Measurements from ENCODE around the gene RAB3B. TPM values are rescaled to one million over a fixed set of nuclear protein-coding genes. Genes with fewer than 3 reads are reported as not detected.

The RAB3B gene
- total and polyA plus RNA-seq, 2 of the 4 experiments (the other 2 are of a cell fraction) = 33.6 to 78.5 TPM

GRCh38 chr1:51968632-51969031 lies 21.9 kb downstream of the RAB3B start:
- peak overlapping the region; percentile 77 for H3K27ac ChIP-seq (ENCODE audit: insufficient read depth, low read length)
- H2BK20ac ChIP-seq (ENCODE audit: low read depth, low read length) = peak overlapping the region; percentile 69; the same call in 1 of the 2 replicates
- POLR2A ChIA-PET (ENCODE audit: unreplicated experiment) = no interaction called here
- intact Hi-C loops (cut with micrococcal nuclease) (no loop called here), dilution Hi-C loops (cut with HindIII; ENCODE audit: low sequenced_read_pairs, unreplicated experiment) (no loop called here), in situ Hi-C loops (cut with MboI; ENCODE audit: low sequenced_read_pairs) (no loop called here)
- peak overlapping the region; percentile 79 for H4K91ac ChIP-seq (ENCODE audit: insufficient read depth, low read depth, low read length)
- H3K4me3 ChIP-seq (ENCODE audit: insufficient read depth, low read depth, low read length) = no peak overlapping the region
- peaks cover 48 to 76% of the 10 kb centered on the region in 2 experiments for H3K79me1 ChIP-seq (ENCODE audit: low read depth in 1 of 2, low read length in 2 of 2)
- peak overlapping the region; percentile 88 for H2AK5ac ChIP-seq (ENCODE audit: low read depth, low read length)
- no peak overlapping the region for H3K4me2 ChIP-seq (ENCODE audit: low read depth, low read length)
- DNase-seq = peak; percentile 52
- H2BK15ac ChIP-seq (ENCODE audit: low read depth, low read length) = peak overlapping the region; percentile 58; the same call in 2 of the 3 replicates
- H3K9me3 ChIP-seq (ENCODE audit: control insufficient read depth, insufficient read depth, low read length) = peaks cover 2% of the 10 kb centered on the region; the same call in 1 of the 2 replicates
- H3K4me1 ChIP-seq (ENCODE audit: control insufficient read depth, insufficient read depth, low read length) = peaks cover 19% of the 10 kb centered on the region
- CTCF ChIA-PET = no interaction called here
- peak overlapping the region; percentile 70 for H2BK120ac ChIP-seq (ENCODE audit: low read depth, low read length)
- no peak overlapping the region for H2AK9ac ChIP-seq (replicated peaks; ENCODE audit: low read depth, low read length, poor library complexity)
- peak overlapping the region; percentile 49; the same call in 1 of the 2 replicates for H3K18ac ChIP-seq (ENCODE audit: low read depth, low read length)
- H3K36me3 ChIP-seq (ENCODE audit: control insufficient read depth, insufficient read depth, low read length) = peaks cover 13% of the 10 kb centered on the region
- no TSS peak for BruUV-seq (replicated peaks)
- no peak overlapping the region for H3K9ac ChIP-seq (ENCODE audit: low read depth, low read length)
- H3K27me3 ChIP-seq (ENCODE audit: control insufficient read depth, insufficient read depth, low read length) = no peaks in the 10 kb centered on the region
- peak overlapping the region; percentile 70 for H3K14ac ChIP-seq (replicated peaks; ENCODE audit: low read depth, low read length)
- ATAC-seq (ENCODE audit: low read depth) = no peak
- H4K20me1 ChIP-seq (ENCODE audit: insufficient read depth, low read length) = no peaks in the 10 kb centered on the region
- no peak overlapping the region for H4K5ac ChIP-seq (ENCODE audit: low read depth, low read length)
- no peak overlapping the region; the same call in 1 of the 2 replicates for H3K56ac ChIP-seq (ENCODE audit: extremely low read depth, insufficient read depth, low read length)
- H2AFZ ChIP-seq (replicated peaks; ENCODE audit: low read length, poor library complexity) = no peak overlapping the region
- no CpG with 5 or more reads among the region's 1 CpG for WGBS, 2 experiments (ENCODE audit: extremely low coverage in 2 of 2, insufficient read length in 1 of 2)
- no peak for TF ChIP-seq CHD1 (IDR thresholded peaks at IDR 0.05; ENCODE audit: low read depth, low read length)
- no peak for TF ChIP-seq BHLHE40 (IDR thresholded peaks at IDR 0.05; ENCODE audit: low read depth, low read length)
- no peak for TF ChIP-seq MAZ (IDR thresholded peaks at IDR 0.05; ENCODE audit: borderline replicate concordance, low read depth, low read length)
- no peak for TF ChIP-seq NFE2L2 (IDR thresholded peaks at IDR 0.05; ENCODE audit: low read depth, low read length)
- no peak for TF ChIP-seq RFX5 (IDR thresholded peaks at IDR 0.05; ENCODE audit: low read depth, low read length)
- TF ChIP-seq CEBPB (IDR thresholded peaks at IDR 0.05; ENCODE audit: low read depth, low read length) = no peak
- no peak for TF ChIP-seq FOS (IDR thresholded peaks at IDR 0.05; ENCODE audit: low read depth, low read length)
- TF ChIP-seq MXI1 (IDR thresholded peaks at IDR 0.05; ENCODE audit: borderline replicate concordance, low read depth, low read length) = no peak
- no peak for TF ChIP-seq USF2 (IDR thresholded peaks at IDR 0.05; ENCODE audit: low read depth, low read length)
- TF ChIP-seq RAD21 (IDR thresholded peaks at IDR 0.05; ENCODE audit: low read length) = no peak
- no peak for TF ChIP-seq SMC3 (IDR thresholded peaks at IDR 0.05; ENCODE audit: low read depth, low read length)
- TF ChIP-seq RCOR1 (IDR thresholded peaks at IDR 0.05; ENCODE audit: insufficient replicate concordance, low read length) = no peak
- TF ChIP-seq ELK1 (IDR thresholded peaks at IDR 0.05; ENCODE audit: borderline replicate concordance, low read depth, low read length) = no peak
- no peak for TF ChIP-seq MAFK (IDR thresholded peaks at IDR 0.05; ENCODE audit: low read depth, low read length)
- no peak for TF ChIP-seq CTCF (conservative IDR thresholded peaks at IDR 0.05; ENCODE audit: low read depth, low read length)
- peaks cover 15% of the 10 kb centered on the region for H3K9me1 ChIP-seq (ENCODE audit: insufficient read depth, low read length)
- H3K23ac ChIP-seq (ENCODE audit: low read depth, low read length) = peak overlapping the region; percentile 15; the same call in 1 of the 2 replicates
- H4K8ac ChIP-seq (ENCODE audit: low read depth in 2 of 2, low read length in 2 of 2) = peak overlapping the region; percentile 31 to 80; a peak in 3 of 4 replicates
- H2BK5ac ChIP-seq (ENCODE audit: low read depth, low read length, poor library complexity, severe bottlenecking) = peak overlapping the region; percentile 91
- peak overlapping the region; percentile 85 for H3K4ac ChIP-seq (ENCODE audit: low read depth, low read length)

All from IMR-90 (cell line).